Measurements from ENCODE around the gene ABL1. TPM values are rescaled to one million over a fixed set of nuclear protein-coding genes. Genes with fewer than 3 reads are reported as not detected.

The ABL1 gene
- total RNA-seq: 47.0 and 47.2 TPM in 2 replicates

GRCh38 chr9:130834371-130835336 lies at the start of gene ABL1:
ABL1 (plus strand) TSS chr9:130835254; CDS start chr9:130835447, 193 bp downstream.

GRCh38 chr9:130896233-130897014 lies 61.4 kb downstream of the ABL1 start, which contains the start of gene QRFP:
QRFP (minus strand) TSS chr9:130896812; CDS start chr9:130893838, 2,974 bp downstream.

Other genes starting within 250 kb of the ABL1 start
- under 0.01 TPM in 1 of 2 replicates, not detected in the other for gene PRDM12, start 170.7 kb upstream of the ABL1 start, total RNA-seq
- 37.6 and 52.8 TPM in 2 replicates for gene EXOSC2, start 141.5 kb upstream of the ABL1 start, total RNA-seq
- not detected in 2 replicates for gene QRFP, start 61.6 kb downstream of the ABL1 start, total RNA-seq
- gene FIBCD1, start 104.0 kb downstream of the ABL1 start, total RNA-seq: 7.9 and 11.1 TPM in 2 replicates
- gene LAMC3, start 173.9 kb downstream of the ABL1 start, total RNA-seq: 0.74 and 1.0 TPM in 2 replicates

Measured in bronchus fibroblast of lung (primary cell).